GM12875 (cell line): ENCODE data around the gene RAB15.

ENCODE experiments used
- H3K4me3 ChIP-seq: one replicate; pipeline ENCODE4 v1.5.1; 2011; ENCODE audit warnings: low read depth, low read length, control low read depth
- TF ChIP-seq, protein P1 (sequence below): IDR thresholded peaks from 2 replicates; pipeline ENCODE4 v1.5.1; 2011; ENCODE audit warnings: low read depth, mild to moderate bottlenecking, control low read depth, inconsistent platforms, low read length, moderate library complexity, borderline replicate concordance; ENCODE audit not compliant: insufficient read depth

RAB15 gene

DNA sequence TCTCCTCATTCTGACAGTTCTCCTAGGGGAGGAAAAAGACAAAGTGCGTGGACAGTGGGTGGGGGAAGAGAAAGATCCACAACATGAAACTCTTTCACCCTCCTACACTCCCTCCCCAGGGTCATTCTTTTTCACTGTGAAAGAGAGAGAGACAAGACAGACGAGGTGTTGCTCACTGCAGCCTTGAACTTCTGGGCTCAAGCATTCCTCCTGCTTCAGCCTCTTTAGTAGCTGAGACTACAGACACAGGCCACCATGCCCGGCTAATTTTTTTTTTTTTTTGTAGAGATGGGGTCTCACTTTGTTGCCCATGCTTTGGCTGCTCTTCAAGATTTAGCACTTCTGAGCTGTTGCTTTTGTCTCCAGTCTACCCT is 32.3 kb downstream of the RAB15 start:
- TF ChIP-seq, protein P1, sequence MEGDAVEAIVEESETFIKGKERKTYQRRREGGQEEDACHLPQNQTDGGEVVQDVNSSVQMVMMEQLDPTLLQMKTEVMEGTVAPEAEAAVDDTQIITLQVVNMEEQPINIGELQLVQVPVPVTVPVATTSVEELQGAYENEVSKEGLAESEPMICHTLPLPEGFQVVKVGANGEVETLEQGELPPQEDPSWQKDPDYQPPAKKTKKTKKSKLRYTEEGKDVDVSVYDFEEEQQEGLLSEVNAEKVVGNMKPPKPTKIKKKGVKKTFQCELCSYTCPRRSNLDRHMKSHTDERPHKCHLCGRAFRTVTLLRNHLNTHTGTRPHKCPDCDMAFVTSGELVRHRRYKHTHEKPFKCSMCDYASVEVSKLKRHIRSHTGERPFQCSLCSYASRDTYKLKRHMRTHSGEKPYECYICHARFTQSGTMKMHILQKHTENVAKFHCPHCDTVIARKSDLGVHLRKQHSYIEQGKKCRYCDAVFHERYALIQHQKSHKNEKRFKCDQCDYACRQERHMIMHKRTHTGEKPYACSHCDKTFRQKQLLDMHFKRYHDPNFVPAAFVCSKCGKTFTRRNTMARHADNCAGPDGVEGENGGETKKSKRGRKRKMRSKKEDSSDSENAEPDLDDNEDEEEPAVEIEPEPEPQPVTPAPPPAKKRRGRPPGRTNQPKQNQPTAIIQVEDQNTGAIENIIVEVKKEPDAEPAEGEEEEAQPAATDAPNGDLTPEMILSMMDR = no peak
- H3K4me3 ChIP-seq = no peak overlapping the region

DNA sequence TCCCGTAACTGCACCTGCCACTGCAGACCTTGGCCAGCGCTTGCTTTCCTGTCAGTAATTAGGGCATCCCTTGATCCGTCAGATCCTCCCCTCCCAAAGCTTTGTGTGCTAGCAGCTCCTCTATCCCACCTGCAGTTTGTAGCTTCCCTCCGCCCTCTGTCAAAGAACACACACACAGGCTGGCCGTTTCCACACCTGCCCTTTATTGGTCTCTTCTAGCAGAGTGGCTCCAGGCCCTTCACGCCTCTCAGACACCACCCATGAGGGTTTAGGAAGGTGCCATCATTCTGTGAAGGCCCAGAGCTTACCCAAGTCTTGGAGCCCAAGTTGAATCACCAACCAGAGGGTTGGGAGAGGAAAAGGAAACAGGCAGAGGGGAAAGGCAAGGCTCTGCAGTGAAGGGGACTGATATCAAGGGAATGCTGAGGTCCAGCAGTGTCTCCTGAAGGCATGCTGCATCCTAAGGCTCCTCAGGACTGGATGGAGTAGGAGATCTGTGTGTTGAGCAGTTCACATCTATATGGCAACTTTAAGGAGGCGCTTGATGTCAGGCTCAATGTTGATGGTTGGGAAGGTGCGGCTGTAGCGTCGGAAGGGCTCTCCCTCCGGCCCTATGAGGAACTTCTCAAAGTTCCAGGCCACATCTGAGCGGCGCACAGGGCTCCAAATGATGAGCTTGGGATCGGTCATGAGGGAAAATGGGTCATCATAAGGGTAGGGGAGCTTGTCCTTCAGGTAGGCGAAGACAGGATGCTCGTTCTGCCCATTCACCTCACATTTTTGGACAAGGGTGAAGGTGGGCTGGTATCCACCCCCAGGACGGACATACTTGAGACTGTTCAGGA is 32.9 kb downstream of the RAB15 start:
- TF ChIP-seq, protein P1 = no peak
- no peak overlapping the region for H3K4me3 ChIP-seq

DNA sequence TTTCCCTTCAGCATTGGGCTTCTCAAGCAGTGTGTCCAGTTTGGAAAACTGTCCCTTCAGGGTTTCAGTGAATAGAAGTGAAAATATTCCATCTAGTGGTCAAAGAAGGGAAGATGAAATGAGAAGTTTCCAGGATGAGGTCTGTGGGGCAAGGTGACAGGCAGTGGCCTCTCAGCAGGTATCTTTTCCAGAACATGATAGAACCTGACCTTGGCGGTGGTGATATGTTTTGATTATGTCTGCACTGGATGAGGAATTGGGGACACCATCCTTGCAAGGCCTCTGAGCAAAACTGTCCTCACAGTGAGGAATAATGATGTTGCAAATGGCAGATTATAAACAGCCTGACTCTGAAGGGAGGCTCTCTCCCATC is 34.3 kb downstream of the RAB15 start:
- TF ChIP-seq, protein P1 = no peak
- H3K4me3 ChIP-seq = no peak overlapping the region

DNA sequence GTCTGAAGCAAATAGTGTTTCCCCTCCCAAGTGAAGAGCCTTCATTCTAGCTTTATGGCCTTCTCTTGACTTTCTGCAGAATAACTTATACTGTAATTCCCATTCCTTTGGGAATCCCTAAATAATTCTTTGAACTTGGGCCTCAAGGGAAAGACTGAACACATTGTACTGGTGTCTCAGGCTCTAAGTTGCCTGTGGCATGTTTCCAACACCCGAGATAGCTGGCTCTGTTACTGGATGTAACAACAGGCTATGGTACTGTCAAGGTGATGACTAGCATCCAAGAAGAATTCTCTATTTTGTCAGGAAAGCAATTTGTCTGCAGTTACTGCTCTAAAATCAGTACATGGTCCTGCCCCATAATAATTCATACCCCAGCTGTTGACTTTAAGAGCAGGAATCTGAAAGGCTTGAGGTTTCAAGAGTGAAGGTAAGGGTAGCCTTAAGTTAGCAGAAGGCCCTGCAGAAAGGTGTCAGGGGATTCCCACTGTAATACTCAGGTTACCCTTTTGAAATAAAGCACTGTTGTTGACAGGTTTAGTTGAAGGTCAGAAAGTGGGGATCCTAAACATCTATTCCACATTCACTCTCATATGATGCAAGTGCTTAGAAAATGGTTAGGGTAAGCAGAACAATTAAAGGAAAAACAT is 34.8 kb downstream of the RAB15 start:
- TF ChIP-seq, protein P1 = no peak
- no peak overlapping the region for H3K4me3 ChIP-seq

DNA sequence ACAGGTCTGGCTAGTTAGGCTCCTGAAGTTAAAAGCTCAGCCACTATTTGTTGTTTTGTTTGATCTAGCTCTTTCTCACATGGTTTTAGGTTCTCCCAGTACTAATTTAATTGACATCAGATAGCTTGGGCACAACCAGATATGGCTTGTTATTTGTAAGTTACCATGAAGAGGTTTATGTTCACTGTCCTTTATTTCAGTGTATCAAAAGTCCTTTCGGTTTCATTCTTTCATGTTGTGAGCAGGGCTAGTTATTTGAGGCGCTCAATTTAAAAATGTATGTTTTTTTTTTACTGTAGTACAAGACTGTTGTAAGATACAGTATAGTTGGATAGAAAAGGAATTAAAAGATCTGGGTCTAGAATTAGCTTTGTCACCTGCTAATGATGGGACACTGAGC is 36.6 kb downstream of the RAB15 start:
- H3K4me3 ChIP-seq = no peak overlapping the region
- TF ChIP-seq, protein P1 = no peak

DNA sequence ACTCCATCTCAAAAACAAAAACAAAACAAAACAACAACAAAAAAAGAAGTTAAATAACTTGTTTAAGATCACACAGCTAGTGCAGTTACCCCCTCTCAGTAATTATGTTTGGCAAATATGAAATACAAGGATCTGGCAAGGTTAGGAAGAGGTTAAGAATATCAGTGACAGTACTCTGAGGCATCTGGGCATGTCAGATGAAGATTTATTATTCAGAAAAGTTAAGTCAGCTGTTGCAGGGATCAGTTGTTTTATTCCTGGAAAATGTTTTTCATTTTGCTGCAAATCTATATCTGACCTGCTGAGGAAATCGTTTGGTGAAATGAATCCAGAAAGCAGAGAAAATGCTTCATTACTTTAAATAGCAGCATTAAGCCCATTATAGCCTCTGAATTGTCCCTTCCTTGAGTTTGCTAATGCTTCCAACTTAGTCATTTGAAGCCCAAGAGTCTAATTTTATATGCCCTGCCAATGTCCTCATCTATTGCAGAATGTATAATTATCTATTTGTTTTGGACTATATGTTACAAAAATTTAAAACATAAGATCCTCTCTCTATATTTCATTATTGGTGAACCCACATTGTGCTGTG is 37.7 kb downstream of the RAB15 start:
- no peak overlapping the region for H3K4me3 ChIP-seq
- TF ChIP-seq, protein P1 = no peak
